ENCODE measurements around the gene CFAP69. TPM values are rescaled to one million over a fixed set of nuclear protein-coding genes. Genes with fewer than 3 reads are reported as not detected.
A peak's percentile ranks its signal among the peaks of the same experiment; 100 is the strongest.

Gene CFAP69
- total RNA-seq, 1 experiment from 2014 or later: 4.1 TPM

GRCh38 chr7:90346336-90347125, 101.6 kb downstream of the CFAP69 start, which contains the start of gene GTPBP10 (continued):
- TF ChIP-seq REST (IDR thresholded peaks at IDR 0.05; ENCODE audit: low read depth): no peak
- TF ChIP-seq MAX (IDR thresholded peaks at IDR 0.05): peak; percentile 93
- 0 out of 2 replicates have a peak, but pooled peaks have one; percentile 19 for TF ChIP-seq CEBPB (IDR thresholded peaks at IDR 0.05; ENCODE audit: low read depth)

GRCh38 chr7:90347759-90348158, 102.8 kb downstream of the CFAP69 start:
- TF ChIP-seq TCF7L2 (IDR thresholded peaks at IDR 0.05; ENCODE audit: borderline replicate concordance, extremely low read depth, insufficient read depth, insufficient read length): no peak

More at GRCh38 chr7:90347759-90348158, 102.8 kb downstream of the CFAP69 start:
- H3K4me2 ChIP-seq (ENCODE audit: low read length): peak overlapping the region; percentile 75
- no peak overlapping the region for H2AFZ ChIP-seq (ENCODE audit: low read depth, low read length, poor library complexity, severe bottlenecking)
- no peak for DNase-seq (ENCODE audit: low read depth, low spot score)
- RAD21 ChIA-PET (ENCODE audit: low non-redundant PET in 1 of 2, low total read pairs in 2 of 2, uncharacterized antibody in 2 of 2, unreplicated experiment in 2 of 2): no interaction called here
- H3K79me2 ChIP-seq (ENCODE audit: insufficient read depth, low read length): peaks cover 60% of the 10 kb centered on the region
- no peaks in the 10 kb centered on the region for H4K20me1 ChIP-seq (ENCODE audit: insufficient read depth)
- intact Hi-C loops (cut with micrococcal nuclease): no loop called here
- POLR2A ChIA-PET: no interaction called here
- no peak for ATAC-seq
- H3K9me2 ChIP-seq (ENCODE audit: insufficient read depth): no peaks in the 10 kb centered on the region
- H3K4me3 ChIP-seq (replicated peaks in 1 of 2; ENCODE audit: low read depth in 1 of 2, low read length in 2 of 2): peak overlapping the region; percentile 97 to 99
- H3K27me3 ChIP-seq (ENCODE audit: insufficient read depth, low read length): no peaks in the 10 kb centered on the region
- peaks cover 0 to 14% of the 10 kb centered on the region in 2 experiments; a peak in 2 of 4 replicates for H3K4me1 ChIP-seq (ENCODE audit: control insufficient read depth in 1 of 2, insufficient read depth in 2 of 2, low read length in 2 of 2)
- H3K27ac ChIP-seq (ENCODE audit: low read depth, low read length): no peak overlapping the region
- BruUV-seq (replicated peaks): no TSS peak
- peak overlapping the region; percentile 87 for H3K9ac ChIP-seq (ENCODE audit: low read length)
- CTCF ChIA-PET: no interaction called here
- no peaks in the 10 kb centered on the region for H3K36me3 ChIP-seq (ENCODE audit: control insufficient read depth in 1 of 2, insufficient read depth in 2 of 2, low read length in 2 of 2)
- H3K9me3 ChIP-seq (ENCODE audit: control insufficient read depth in 1 of 2, insufficient read depth in 1 of 2, low read depth in 1 of 2, low read length in 2 of 2): no peaks in the 10 kb centered on the region
